Vagina (tissue), 2 donors: ENCODE measurements around the gene ST6GAL2. TPM values are rescaled to one million over a fixed set of nuclear protein-coding genes. Genes with fewer than 3 reads are reported as not detected.

Source experiments
- DNase-seq, 2 donors: peaks; one replicate each; pipeline ENCODE4 v3.0.0-alpha.2; 2017; ENCODE audit errors: extremely low spot score in 2 of 2
- H3K27ac ChIP-seq: fragments of 200-600 bp; sonication (generic); one replicate; pipeline ENCODE4 v1.5.1; 2019
- H3K27me3 ChIP-seq: fragments of 200-600 bp; sonication (generic); one replicate; pipeline ENCODE4 v1.5.1; 2019
- H3K36me3 ChIP-seq, 2 donors: fragments of 200-600 bp; sonication (generic); one replicate each; pipeline ENCODE4 v1.5.1; 2017 to 2019
- H3K4me1 ChIP-seq: fragments of 200-600 bp; sonication (generic); one replicate; pipeline ENCODE4 v1.5.1; 2019
- H3K4me3 ChIP-seq, 2 donors: fragments of 200-600 bp; sonication (generic); 1 replicate in 1 of 2; 2 replicates in 1 of 2; pipeline ENCODE4 v1.5.1; 2016 to 2019
- H3K9me3 ChIP-seq: fragments of 200-600 bp; sonication (generic); one replicate; pipeline ENCODE4 v1.5.1; 2019
- POLR2A ChIP-seq, 2 donors: fragments of 450-650 bp; IDR thresholded peaks; one replicate each; pipeline ENCODE4 v1.6.1; 2017; ENCODE audit warnings: antibody characterized with exemption in 2 of 2, mild to moderate bottlenecking in 2 of 2, moderate library complexity in 2 of 2
- POLR2AphosphoS5 ChIP-seq, 2 donors: sonication (generic); formaldehyde crosslinking; IDR thresholded peaks; one replicate each; pipeline ENCODE4 v1.9.0; 2017; ENCODE audit warnings: antibody characterized with exemption in 2 of 2, mild to moderate bottlenecking in 2 of 2, low read depth in 1 of 2; ENCODE audit not compliant: insufficient read depth in 1 of 2
- intact Hi-C: fragments of 100-400 bp; cut with DNase I; formaldehyde crosslinking; loops from one replicate; pipeline ENCODE4 v1.15.1; 2023
- total RNA-seq: library from RNA; depleted of rRNA; stranded (reverse); fragments of >200 nt; gene quantifications from one replicate; pipeline ENCODE4 v1.2.3, GENCODE V29; 2016
- TF ChIP-seq, protein P1 (sequence below), 3 experiments: fragments of 450-650 bp in 2 of 3; fragments of 200-600 bp in 1 of 3; sonication (generic) in 1 of 3; IDR thresholded peaks; one replicate each; pipeline ENCODE4 v1.5.1; 2017 to 2019; ENCODE audit warnings: antibody characterized with exemption in 3 of 3, mild to moderate bottlenecking in 2 of 3, moderate library complexity in 2 of 3

The ST6GAL2 gene, protein sequence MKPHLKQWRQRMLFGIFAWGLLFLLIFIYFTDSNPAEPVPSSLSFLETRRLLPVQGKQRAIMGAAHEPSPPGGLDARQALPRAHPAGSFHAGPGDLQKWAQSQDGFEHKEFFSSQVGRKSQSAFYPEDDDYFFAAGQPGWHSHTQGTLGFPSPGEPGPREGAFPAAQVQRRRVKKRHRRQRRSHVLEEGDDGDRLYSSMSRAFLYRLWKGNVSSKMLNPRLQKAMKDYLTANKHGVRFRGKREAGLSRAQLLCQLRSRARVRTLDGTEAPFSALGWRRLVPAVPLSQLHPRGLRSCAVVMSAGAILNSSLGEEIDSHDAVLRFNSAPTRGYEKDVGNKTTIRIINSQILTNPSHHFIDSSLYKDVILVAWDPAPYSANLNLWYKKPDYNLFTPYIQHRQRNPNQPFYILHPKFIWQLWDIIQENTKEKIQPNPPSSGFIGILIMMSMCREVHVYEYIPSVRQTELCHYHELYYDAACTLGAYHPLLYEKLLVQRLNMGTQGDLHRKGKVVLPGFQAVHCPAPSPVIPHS
- total RNA-seq, result 2.9 TPM

DNA sequence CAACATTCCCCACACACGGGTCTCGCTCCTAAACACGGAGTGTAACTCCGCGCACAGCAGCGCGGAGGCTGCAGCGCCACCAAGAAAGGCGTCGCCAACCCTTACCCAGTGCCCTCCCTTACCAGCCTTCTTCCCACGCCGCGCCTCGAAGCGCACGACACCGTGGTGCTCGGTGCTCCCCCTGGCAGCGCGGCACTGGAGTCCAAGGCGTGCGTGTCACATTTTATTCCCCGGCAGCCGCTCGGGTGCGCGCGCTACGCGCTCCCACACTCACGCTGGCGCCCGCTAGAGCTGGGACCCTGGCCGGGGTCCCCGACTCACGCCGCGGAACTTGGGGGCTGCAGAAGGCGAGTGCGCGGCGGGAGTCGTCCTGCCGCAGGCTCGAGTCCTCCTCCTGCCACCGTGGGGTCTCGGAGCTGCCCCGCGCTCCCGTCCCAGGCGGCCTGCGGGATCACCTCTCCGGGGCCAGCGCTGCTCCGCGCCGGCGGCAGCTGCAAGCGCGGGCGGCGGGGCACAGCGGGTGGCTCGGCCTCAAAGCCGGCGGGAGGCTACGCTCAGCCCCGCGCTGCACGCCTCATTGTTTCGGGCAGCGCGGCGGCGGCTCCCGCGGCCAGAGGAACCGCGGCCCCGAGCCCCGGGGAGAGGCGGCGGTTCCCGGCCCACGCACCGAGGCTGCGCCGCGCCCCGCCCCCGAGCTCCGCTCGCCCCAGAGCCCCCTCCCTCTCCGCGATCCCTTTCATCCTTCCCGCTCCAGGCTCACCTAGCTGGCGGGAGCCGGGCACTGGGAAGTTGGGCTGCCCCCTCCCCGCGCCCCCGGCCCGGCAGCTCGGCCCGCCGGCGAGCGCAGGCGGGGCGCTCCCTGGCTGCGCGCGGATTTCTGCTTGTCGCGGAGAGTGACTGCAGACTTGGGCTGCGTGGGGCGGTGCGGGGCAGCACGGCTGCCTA lies at the start of gene ST6GAL2:
ST6GAL2 (minus strand) TSS at position 197 of the 945 bp plus-strand sequence. CDS start 42,190 bp downstream, outside the sequence.
- Histone ChIP-seq H3K9me3 (no peaks in the 10 kb centered on the region), H3K27me3 (no peaks in the 10 kb centered on the region), H3K4me3 (peak within 1 kb of the TSS; percentile 50), H3K27ac (peak within 1 kb of the TSS; percentile 13), H3K36me3 (no peaks in the 10 kb centered on the region), H3K4me1 (peaks cover 10% of the 10 kb centered on the region)
- TF ChIP-seq POLR2A (IDR thresholded peaks at IDR 0.05), result no peak
- TF ChIP-seq POLR2AphosphoS5 (IDR thresholded peaks at IDR 0.05; ENCODE audit: insufficient read depth in 1 of 2, low read depth in 1 of 2), result no peak
- TF ChIP-seq, protein P1, sequence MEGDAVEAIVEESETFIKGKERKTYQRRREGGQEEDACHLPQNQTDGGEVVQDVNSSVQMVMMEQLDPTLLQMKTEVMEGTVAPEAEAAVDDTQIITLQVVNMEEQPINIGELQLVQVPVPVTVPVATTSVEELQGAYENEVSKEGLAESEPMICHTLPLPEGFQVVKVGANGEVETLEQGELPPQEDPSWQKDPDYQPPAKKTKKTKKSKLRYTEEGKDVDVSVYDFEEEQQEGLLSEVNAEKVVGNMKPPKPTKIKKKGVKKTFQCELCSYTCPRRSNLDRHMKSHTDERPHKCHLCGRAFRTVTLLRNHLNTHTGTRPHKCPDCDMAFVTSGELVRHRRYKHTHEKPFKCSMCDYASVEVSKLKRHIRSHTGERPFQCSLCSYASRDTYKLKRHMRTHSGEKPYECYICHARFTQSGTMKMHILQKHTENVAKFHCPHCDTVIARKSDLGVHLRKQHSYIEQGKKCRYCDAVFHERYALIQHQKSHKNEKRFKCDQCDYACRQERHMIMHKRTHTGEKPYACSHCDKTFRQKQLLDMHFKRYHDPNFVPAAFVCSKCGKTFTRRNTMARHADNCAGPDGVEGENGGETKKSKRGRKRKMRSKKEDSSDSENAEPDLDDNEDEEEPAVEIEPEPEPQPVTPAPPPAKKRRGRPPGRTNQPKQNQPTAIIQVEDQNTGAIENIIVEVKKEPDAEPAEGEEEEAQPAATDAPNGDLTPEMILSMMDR (IDR thresholded peaks at IDR 0.05), result no peak
- intact Hi-C loops, result no loop called here
- DNase-seq, result no peak

DNA sequence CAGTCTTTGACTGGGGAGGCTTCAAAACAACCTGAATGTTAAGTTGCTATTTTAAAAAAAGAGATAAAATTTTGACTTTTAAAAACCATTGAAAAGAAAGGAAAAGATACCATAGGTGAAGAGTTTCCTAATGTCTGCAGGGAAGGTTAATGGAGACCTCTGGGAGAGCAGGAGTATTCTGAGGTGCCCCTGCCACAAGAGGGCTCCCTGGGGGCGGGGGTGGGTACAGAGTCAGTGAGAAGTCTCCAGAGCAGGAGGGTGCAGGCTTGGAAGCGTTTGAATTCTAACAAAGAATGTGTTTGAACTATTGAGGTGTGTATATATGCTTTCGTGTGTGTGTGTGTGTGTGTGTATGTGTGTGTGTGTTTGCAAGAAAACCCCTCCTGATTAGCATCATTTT lies 46.7 kb upstream of the ST6GAL2 start:
- intact Hi-C loops, result no loop called here
- Histone ChIP-seq H3K27ac (no peak overlapping the region), H3K4me3 (no peak overlapping the region), H3K9me3 (no peaks in the 10 kb centered on the region), H3K4me1 (no peaks in the 10 kb centered on the region), H3K36me3 (no peaks in the 10 kb centered on the region), H3K27me3 (no peaks in the 10 kb centered on the region)
- no peak for DNase-seq
- TF ChIP-seq POLR2AphosphoS5 (IDR thresholded peaks at IDR 0.05; ENCODE audit: insufficient read depth in 1 of 2, low read depth in 1 of 2), result no peak
- TF ChIP-seq POLR2A (IDR thresholded peaks at IDR 0.05), result no peak
- TF ChIP-seq, protein P1 (IDR thresholded peaks at IDR 0.05), result no peak

DNA sequence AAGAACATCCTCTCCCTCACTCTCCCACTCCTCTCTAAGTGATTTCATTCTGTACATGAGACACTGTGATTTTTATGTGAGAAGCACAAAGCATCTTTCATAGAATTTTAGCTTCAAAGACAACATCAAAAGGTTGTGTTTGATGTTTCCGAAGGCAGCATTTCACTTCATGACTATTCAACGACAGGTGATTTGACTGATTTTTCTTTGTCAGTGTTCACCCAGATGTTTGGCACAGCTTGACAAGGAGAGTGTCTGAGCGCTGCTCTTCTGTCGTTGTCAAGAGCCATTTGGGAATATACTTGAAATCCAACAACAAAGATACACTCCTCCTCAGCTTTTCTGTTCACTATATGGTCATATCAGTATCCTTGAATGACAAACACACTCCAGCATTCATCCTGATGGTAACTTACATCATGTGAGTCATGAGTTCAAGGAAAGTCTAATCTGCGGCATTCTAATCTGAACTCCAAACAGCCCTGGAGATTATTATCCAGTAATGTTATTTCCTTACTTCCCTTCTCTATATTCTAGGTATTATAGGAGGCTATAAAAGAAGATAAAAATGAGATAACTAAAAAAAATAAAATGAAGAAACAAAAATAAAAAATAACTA lies 45.9 kb upstream of the ST6GAL2 start:
- Histone ChIP-seq H3K4me1 (no peaks in the 10 kb centered on the region), H3K9me3 (no peaks in the 10 kb centered on the region), H3K27ac (no peak overlapping the region), H3K4me3 (no peak overlapping the region), H3K36me3 (no peaks in the 10 kb centered on the region), H3K27me3 (no peaks in the 10 kb centered on the region)
- TF ChIP-seq, protein P1 (IDR thresholded peaks at IDR 0.05), result no peak
- TF ChIP-seq POLR2A (IDR thresholded peaks at IDR 0.05) (no peak), POLR2AphosphoS5 (IDR thresholded peaks at IDR 0.05; ENCODE audit: insufficient read depth in 1 of 2, low read depth in 1 of 2) (no peak)
- no peak for DNase-seq
- intact Hi-C loops, result no loop called here

DNA sequence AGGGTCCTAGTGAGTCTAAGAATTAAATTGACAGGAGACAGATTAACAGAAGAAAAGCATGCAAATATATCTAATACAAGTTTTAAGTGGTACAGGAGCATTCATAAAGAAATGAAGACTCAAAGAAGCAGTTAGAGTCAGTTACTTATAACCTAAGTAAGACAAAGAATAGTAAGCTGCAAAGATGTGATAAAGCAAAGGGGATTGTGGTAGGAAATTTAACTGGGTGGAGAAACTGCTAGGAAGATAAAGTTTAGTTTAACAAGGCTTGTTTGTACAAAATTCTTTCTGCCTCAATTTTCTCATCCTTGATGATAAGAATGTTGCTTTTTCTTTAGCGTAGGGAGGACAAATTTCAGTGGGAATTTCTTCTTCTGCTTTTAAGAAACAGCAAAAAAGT lies 35.5 kb upstream of the ST6GAL2 start:
- Histone ChIP-seq H3K27ac (no peak overlapping the region), H3K9me3 (no peaks in the 10 kb centered on the region), H3K36me3 (no peaks in the 10 kb centered on the region), H3K27me3 (no peaks in the 10 kb centered on the region), H3K4me3 (no peak overlapping the region), H3K4me1 (no peaks in the 10 kb centered on the region)
- intact Hi-C loops, result no loop called here
- no peak for TF ChIP-seq POLR2AphosphoS5 (IDR thresholded peaks at IDR 0.05; ENCODE audit: insufficient read depth in 1 of 2, low read depth in 1 of 2)
- TF ChIP-seq, protein P1 (IDR thresholded peaks at IDR 0.05), result no peak
- no peak for TF ChIP-seq POLR2A (IDR thresholded peaks at IDR 0.05)
- DNase-seq, result no peak
